HG02885 (cell line): ENCODE results near the gene SETD1B.
A peak's percentile ranks its signal among the peaks of the same experiment; 100 is the strongest.

Source experiments
- ATAC-seq: cut with Tn5 transposase; IDR thresholded peaks from one replicate; pipeline ENCODE4 v1.9.1; 2021; ENCODE audit warnings: mild to moderate bottlenecking; ENCODE audit not compliant: unreplicated experiment, poor library complexity

The SETD1B gene

DNA sequence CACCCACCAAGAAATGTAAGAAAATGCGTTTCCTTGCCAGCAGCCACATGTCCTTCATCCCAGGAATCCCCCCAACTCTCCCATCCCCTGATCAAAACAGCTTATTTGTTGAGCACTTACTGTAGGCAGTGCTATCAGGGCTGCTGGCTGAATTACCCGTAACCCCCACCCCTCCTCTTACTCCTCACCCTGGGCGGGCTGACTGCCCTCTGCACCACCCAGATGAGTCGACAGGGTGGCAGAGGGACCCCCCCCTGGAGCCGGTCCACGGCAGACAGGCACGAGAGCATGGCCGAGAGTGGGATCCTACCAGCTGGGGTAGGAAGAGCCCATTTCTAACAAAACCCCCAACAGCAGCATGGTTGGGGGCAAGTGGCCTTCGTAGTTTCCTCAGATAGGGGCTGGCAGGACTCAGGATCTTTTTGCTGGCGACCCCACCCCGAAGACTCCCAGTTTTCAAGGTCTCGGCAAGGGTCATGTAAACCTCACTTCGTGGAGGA, 9.2 kb upstream of the SETD1B start:
- ATAC-seq: no peak

DNA sequence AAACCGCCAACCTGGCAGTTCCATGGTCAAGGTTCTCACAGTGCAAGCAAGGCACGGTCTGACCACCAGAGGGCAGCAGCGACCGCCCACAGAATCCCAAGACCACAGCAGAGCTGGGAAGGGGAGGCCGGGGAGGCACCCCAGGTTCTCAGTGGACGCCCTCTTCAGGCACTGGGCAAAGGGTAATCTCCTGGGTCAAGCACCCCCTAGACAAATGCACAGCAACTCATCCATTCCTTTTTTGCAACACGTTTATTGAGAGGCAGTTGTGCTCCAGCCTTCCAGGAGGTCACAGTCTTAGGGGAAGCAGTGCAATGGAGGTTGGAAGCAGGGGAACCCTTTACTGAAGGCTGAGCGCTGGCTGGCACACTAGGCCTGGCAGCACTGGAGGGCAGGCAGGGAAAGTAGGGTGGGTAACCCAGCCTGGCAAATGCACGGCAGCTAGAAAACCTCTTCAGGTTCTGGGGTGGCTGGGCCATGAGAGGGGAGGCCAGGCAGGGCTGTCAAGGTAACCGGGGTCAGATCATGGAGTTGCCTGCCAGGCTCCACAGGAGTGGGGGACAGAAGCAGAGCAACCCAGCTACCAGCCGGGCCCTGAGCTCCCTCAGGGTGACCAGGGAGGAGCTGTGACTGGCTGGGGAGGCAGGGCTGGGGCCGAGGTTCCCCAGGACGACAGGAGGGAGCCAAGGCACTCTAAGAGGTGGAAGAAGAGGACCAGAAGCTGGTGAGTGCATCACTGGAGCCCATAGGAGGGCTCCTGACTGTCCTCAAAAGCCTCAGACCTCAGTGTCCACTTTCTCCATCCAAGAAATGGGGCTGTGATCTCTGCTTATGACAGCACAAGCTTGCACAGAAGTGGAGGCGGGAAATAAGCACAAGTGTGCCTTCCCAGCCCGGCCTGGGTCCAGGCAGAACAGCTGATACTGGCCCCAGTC, 8.5 kb upstream of the SETD1B start:
- ATAC-seq: peak; percentile 23

DNA sequence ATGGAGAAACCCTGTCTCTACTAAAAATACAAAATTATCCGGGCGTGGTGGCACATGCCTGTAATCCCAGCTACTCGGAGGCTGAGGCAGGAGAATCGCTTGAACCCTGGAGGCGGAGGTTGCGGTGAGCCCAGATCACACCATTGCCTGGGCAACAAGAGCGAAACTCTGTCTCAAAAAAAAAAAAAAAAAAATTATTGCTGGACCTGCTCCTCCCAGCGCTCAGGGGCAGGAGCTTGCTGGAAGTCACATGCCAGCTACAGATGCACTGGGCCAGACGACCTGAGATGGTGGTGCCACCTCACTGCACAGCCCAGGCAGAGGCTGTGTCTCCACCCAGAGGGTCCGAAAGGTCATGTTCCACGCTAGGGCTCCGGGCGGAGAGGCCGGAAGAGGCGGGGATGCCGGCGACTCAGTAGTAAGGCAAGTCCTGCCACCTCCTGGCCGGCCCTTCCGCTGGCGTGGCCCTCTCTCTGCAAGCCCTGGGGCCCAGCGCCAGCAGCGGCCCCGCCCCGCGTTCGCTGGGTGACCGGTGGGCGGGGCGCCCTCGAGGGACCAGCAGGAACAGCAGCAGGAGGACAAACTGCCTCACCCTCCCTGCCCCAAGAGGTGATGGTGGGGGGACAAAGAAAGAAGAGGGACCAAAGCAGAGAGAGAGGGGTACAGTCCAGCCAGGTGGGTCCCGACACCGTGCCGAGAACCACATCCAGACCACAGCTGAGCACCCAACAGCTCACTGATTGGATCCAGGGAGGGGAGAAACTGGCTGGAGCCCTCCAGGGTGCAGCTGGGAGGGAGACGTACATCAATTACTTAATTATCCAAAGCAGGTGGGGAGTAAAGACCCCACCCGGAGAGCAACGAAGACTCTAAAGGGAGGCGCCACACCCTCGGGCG, 6.7 kb upstream of the SETD1B start:
- ATAC-seq: no peak

DNA sequence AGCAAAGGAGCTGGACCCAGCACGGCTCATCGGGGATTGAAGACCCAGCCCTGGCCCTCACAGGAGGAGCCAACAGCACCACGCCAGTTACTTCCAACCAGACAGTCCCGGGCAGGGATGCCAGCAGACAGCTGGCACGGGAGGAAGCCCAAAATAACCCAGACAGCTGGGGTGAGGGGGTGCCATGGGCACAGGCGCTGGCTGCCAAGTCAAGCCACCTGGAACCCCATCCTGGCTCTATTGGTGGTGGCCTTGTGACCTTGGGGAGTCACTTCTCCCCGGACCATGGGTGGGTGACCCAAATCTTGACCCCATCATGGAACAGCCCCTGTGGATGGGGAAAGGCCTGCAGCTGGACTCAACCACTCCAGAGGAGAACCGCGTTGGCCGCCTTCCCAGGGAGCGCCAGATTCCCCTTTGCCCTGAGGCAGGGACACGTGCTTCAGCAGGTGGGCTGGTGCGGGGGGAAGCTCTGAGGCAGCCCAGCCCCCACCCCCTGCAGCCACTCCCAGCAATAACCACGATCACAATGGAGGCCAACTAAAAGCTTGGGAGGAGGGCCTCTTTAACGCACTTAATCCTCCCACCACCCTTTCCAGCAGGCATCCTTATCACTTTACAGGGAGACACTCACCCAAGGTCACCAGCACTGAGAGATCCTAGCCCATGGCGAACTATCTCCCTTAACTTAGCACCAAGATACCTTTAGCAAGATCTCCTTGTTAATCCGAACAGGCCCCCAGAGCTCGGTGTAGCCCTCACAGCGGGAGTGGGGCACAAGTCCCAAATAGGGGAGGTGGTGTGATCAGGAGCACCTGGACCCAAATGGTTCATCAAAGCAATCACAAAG, 5.6 kb upstream of the SETD1B start:
- no peak for ATAC-seq

DNA sequence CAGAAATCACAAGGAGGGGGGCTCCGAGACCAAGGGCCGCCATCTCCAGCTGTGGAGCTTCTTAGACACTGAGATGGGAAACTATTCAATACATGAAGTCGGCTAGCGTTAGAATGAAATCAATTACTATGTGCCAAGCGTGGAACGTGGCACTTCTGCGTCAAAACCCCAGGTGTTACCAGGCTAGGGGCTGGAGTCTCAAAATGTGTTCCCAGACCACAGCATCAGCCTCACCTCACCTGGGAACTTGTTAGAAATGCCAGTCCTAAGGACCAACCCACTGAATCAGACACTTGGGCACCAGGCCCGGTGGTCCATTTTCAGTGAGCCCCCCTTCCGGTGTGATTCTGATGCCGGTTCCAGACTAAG, 5.0 kb upstream of the SETD1B start:
- ATAC-seq: no peak

DNA sequence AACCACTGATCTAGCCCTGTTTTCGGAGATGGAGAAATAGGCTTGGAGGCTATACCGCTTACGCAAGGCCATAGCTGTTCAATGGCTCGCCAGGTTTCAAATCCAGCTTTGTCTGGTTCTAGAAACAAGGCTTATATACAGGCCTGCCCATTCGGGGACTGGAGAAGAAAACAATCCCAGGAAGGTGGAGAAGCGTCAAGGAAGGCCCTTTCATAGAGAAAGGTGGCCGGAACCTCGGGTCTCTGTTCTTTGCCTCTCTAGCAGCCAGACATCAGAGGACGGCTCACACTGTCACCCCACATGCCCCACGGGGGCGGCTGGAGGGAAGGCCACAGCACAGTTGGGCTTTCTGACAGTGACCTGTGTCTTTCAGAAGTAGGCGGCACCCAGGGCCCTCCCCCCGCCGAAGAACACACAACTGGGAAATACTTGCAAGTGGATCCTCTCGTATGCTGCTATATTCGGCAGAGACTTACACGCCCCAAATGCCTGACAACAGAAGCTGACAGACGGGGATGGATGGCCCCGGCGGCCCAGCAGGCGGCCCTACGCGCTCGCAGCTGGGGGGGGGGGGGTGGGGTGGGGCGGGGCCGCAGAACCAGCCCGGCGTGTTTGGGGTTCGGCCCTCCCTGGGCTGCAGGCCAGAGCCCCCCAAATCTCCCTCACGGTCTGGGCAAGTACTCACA, 4.5 kb upstream of the SETD1B start:
- ATAC-seq: no peak

DNA sequence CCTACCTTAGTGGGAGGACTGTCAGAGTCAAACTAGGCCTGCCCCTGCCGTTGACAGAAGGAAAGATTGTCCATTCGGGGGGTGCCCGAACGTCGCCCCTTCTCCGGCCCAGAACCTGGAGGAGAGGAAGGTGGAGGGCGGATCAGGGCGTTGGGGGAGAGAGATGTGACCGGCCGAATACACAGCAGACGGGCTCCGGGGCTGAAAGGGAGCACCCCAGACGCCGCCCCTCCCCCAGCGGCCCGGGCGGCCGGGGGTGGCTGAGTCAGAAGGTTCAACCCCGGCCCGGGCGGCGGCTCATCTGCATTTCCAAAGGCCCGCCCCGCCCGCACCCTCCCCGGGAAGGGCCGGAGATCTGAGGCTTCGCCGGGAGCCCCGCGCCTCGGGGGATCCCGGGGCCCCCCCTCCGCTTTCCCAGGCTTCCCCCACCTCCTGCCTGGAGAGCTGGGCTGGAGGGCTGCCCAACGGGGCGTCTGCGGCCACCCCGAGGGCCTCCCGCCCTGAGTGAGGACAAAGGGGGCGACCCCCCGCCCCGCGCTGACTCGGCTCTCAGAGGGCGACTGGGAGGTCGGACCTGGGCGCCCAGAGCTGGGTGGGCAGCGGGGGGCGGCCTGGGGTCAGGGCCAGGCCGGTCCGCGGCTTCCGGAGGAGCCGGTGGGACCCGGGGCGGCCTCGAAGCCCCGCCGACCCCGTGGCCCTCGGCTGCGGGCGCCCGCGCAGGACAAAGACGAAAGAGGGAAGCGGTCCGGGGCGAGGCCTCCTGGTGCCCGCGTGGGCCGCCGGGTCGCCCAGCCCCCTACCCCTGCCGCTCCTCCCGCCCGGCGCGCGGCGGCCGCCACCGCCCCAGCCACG, 3.7 kb upstream of the SETD1B start:
- peak; percentile 21 for ATAC-seq

DNA sequence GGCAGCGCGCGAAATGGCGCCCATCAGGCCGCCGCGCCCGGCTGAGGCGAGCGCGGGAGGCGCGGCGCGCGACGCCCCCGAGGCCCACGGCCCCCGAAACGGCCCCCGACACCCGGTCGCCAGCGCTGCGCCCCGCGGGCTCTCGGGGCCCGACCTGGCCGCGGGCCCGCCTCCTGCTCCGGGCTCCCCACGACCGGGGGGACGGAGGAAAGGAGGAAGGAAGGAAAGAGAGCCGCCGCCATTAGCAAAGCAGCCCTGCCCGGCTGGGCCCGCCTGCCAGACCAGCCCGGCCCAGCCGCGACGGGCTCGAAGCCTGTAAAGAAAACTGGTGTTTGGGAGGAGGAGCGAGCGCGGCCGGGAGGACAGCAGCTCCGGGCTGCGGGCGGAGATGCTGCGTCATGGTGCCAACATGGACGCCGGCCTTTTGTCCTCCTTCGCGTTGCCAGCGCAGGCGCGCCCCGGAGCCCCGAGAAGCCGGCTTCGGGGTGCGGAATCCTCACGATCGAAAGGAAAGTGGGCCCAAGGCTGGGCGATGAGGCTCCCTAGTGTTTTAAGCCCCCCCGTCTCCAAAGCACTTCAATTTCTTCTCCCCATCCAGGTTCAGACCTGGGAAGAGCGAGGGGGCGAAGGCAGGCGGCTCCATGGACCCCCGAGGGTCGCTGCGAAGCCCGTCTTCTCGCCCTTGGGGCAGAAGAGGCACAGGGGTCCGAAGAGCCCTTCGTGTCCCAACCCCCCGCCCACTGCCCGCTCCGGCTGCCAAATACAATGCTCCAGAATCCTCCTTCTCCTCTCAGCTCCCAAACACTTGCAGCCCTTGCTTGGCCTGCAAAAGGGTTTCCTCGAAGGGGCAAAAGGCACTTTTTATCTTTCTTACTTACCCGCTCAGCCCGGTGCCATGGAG, 2.9 kb upstream of the SETD1B start:
- ATAC-seq: peak; percentile 1

DNA sequence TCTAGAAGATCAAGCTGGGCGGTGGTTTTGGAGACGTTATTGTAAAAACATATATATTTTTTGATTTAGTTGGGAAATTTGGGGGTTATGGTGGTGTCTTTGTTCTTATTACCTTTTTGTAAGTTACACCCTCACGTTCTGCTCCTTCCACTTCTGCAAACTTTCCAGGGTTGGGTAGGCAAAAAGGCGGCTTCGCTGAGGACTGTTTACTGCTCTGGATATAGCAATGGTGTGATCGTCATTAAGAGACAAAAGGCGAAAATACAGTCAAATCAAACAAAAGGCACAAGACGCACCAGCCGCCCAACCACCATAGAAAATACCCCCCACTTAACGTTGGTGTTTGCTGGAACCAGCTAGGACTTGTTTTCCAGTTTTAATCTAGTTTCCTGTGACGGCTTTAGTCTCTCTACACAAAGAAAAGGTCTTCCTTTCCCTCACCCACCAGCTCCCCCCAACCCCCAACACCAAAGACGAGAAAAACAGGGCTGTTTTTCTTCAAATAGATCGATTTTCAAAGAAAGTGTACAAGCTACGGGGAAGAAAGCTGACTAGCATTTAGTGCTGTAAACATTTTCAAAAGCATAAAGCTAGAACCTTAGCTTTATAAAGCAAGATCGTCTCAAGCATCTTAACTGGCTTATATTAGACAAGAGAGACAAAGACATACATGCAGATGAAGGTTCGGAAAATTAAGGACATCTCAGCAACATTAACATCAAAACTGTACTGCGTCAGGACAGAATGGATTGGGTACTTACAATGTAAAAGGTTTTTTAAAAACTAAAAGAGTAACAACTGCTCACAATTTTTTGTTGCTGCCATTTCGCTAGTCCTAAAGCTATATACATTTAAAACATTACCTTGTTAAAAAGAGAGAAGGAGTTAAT, 2.0 kb upstream of the SETD1B start:
- ATAC-seq: no peak

DNA sequence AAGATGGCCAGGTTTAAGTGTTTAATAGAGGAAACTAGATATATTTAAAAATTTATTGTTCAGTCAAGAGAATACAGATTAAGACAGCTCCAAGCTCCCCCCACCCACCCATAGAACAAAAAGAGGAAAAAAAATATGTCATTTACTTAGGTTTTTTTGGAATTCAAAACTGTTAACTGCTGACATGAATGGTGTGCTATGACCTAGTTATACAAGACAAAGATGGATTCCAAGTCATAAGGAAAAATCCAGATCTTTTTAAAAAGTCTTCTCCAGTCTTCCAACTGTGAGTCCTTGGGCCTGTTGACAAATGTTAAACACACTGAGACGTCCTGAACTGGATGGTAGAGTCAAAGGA, 1.3 kb upstream of the SETD1B start:
- no peak for ATAC-seq

DNA sequence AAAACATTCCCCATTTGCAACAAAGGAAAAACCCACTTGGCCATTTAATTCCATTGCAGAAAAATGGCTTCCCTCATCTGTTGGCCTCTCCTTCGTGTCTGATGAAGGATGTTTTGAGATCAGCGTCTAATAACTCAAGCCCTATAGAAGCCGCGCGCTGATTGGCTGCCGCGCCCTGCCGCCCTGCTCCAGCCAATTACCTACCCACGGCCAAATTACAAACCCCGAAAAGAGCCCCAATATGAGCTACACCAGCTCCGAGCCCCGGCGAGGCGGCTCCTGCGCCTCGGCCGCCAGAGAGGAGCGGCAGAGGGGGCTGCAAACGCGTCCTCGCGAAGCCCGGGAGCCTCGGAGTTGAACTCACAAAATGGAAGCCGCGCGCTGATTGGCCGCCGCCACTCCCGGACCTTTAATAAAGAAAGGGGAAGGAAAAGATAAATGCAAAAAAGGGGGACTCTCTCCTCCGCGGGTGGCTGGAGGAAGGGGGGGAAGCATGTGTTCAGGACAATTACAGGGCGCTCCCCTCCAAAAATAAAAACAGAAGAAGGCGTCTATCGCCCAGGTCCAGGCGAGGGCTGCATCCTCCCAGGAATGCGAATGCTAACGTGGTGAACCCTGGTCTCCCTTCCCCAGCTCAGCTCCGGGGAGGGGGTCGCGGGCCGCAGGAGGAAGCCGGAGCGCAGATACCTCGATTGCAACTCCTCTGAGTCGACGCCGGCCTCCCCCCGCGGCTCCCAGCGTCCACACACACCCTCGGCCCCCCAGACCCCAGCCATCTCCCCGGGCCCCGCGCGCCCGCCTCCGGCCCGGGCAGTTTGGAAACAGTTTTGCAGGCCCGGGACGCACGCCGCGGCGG, 738 bp upstream of the SETD1B start:
- ATAC-seq: peak; percentile 46

DNA sequence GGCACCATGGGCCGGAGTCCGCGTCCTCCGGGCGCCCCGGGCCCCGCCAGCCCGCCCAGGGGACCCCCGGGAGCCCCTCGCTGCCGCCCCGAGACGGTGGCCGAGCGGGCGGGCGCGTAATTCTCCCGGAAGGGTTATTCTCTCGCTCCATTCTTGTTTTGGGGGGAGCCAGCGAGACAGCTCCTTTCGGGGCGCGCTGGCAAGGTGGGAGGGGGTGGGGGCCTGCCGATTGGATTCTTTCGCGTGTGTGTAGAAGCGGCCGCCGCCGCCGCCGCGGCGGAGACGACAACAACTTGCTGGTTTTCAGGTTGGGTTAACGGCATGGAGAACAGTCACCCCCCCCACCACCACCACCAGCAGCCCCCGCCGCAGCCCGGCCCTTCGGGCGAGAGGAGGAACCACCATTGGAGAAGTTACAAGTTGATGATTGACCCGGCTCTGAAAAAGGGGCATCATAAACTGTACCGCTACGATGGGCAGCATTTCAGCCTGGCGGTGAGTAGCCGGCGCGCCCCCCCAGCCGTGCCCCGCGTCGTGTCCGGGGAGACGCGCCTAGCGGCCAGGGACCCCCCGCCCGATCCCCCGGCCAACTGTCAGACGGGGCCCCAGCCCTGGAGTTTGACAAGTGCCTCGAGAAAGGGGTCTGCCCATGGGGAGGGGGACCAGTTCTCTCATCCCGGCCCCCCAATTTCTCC, 755 bp downstream of the SETD1B start:
- ATAC-seq: no peak

DNA sequence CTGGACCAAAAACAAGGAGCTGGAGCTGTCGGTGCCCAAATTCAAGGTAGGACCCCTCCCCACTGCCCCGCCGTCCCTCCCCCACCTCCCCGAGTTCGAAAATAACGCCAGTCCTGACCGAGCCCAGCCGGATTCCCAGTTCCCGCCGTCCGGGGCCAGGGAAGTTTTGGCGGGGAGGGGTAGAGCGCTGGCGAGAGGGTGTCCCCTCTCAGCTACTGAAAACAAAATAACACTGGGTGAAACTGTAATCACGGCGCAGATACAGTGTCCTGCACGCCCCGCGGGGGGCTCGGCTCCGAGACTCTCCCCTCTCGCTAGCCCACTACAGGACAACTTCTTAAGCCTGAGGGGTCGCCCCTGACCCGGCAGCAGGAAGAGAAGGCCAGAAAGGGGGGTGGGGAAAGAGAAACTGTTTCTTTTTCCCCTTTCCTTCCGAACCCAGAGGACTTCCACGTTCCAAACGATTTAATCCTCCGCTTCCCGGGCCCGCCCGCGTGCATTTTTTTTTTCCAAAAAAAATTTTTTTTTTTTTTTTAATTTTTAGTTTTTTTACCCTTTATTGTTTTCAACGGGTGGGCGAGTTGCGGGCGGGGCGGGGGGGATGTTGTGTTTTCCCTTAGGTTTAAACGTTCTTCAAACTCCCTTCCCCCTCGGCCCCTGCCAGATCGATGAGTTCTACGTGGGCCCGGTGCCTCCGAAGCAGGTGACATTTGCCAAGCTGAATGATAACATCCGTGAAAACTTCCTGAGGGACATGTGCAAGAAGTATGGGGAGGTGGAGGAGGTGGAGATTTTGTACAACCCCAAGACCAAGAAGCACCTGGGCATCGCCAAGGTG, 1.6 kb downstream of the SETD1B start:
- ATAC-seq: no peak

DNA sequence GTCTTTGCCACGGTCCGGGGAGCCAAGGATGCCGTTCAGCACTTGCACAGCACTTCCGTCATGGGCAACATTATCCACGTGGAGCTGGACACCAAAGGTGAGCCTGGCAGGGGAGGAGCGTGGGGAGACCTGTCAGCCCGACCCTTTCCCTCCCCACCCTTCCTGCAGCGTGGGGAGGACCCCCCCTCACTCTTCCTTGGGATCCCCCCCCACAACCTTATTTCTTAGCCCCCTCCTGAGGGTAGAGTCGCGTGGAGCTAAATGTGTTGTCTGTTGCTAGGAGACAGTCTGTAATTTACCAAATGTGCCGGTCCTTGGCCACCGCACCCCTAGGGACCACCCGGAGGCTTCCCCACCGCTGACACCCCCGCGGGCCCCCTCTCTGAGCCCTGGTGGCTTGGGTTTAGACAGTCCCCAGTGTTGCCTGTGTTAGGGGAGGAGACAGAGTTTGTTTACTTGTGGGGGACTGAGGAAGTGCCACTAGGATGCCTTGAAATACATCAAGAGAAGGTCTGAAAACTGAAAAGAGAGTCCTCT, 2.3 kb downstream of the SETD1B start:
- ATAC-seq: no peak
